ENCODE measurements around the gene NAPSA. TPM values are rescaled to one million over a fixed set of nuclear protein-coding genes. Genes with fewer than 3 reads are reported as not detected.

Gene NAPSA
- total and polyA plus RNA-seq, 9 of the 15 experiments (the other 6 are each of a cell fraction or from before 2014, with no cell fraction given): 0.25 to 1.9 (median 0.69) TPM

- peak; percentile 99 for TF ChIP-seq ATF7 (IDR thresholded peaks at IDR 0.05)
- no peak for TF ChIP-seq XRCC3 (IDR thresholded peaks at IDR 0.05)
- TF ChIP-seq U2AF1 (optimal IDR thresholded peaks at IDR 0.05; ENCODE audit: low read depth, low read length): no peak
- TF ChIP-seq HNRNPH1 (optimal IDR thresholded peaks at IDR 0.05; ENCODE audit: low read depth, low read length): no peak
- TF ChIP-seq ATF4 (CRISPR knock-in tag; IDR thresholded peaks at IDR 0.05): no peak
- TF ChIP-seq, protein P1, sequence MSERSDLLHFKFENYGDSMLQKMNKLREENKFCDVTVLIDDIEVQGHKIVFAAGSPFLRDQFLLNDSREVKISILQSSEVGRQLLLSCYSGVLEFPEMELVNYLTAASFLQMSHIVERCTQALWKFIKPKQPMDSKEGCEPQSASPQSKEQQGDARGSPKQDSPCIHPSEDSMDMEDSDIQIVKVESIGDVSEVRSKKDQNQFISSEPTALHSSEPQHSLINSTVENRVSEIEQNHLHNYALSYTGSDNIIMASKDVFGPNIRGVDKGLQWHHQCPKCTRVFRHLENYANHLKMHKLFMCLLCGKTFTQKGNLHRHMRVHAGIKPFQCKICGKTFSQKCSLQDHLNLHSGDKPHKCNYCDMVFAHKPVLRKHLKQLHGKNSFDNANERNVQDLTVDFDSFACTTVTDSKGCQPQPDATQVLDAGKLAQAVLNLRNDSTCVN (CRISPR knock-in tag; IDR thresholded peaks at IDR 0.05): no peak
- TF ChIP-seq TGIF2 (CRISPR knock-in tag; IDR thresholded peaks at IDR 0.05): no peak
- TF ChIP-seq ARNT (IDR thresholded peaks at IDR 0.05): peak in 1 of 2 experiments; percentile 77; a peak in 2 of 4 replicates
- TF ChIP-seq, protein P2, sequence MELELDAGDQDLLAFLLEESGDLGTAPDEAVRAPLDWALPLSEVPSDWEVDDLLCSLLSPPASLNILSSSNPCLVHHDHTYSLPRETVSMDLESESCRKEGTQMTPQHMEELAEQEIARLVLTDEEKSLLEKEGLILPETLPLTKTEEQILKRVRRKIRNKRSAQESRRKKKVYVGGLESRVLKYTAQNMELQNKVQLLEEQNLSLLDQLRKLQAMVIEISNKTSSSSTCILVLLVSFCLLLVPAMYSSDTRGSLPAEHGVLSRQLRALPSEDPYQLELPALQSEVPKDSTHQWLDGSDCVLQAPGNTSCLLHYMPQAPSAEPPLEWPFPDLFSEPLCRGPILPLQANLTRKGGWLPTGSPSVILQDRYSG (tag; conservative IDR thresholded peaks at IDR 0.05; ENCODE audit: low read depth): peak; percentile 63
- no peak for TF ChIP-seq BRF1 (IDR thresholded peaks at IDR 0.05; ENCODE audit: borderline replicate concordance, extremely low read depth, insufficient read length)
- TF ChIP-seq ZKSCAN1 (IDR thresholded peaks at IDR 0.05; ENCODE audit: low read depth, low read length): peak; percentile 9; the same call in 1 of the 2 replicates
- TF ChIP-seq MTA2 (IDR thresholded peaks at IDR 0.05; ENCODE audit: low read depth): no peak
- TF ChIP-seq NCOR1 (IDR thresholded peaks at IDR 0.05): peak; percentile 37
- peak; percentile 8; the same call in 1 of the 2 replicates for TF ChIP-seq XRCC5 (IDR thresholded peaks at IDR 0.05; ENCODE audit: low read depth, low read length)
- TF ChIP-seq PBX2 (CRISPR knock-in tag; IDR thresholded peaks at IDR 0.05; ENCODE audit: low read depth): no peak
- TF ChIP-seq PBX2 (tag; conservative IDR thresholded peaks at IDR 0.05; ENCODE audit: low read depth): no peak
- TF ChIP-seq ZNF41 (CRISPR knock-in tag; conservative IDR thresholded peaks at IDR 0.05): no peak
- no peak for TF ChIP-seq ETS1 (conservative IDR thresholded peaks at IDR 0.05; ENCODE audit: control insufficient read depth, low read depth, low read length)
- TF ChIP-seq CHD4 (IDR thresholded peaks at IDR 0.05; ENCODE audit: insufficient read depth, insufficient replicate concordance, low read depth, low read length, poor library complexity, severe bottlenecking): no peak
Observed at GRCh38 chr19:50357178-50358100, 8.0 kb downstream of the NAPSA start (continued).

Data from K562 (cell line).